Thymus (tissue), 11 donors: Measurements from ENCODE around the gene CACHD1. TPM values are rescaled to one million over a fixed set of nuclear protein-coding genes. Genes with fewer than 3 reads are reported as not detected.

Experiments used
- DNase-seq, 9 donors: peaks; one replicate each; pipeline ENCODE4 v3.0.0-alpha.2; 2013; ENCODE audit warnings: low spot score in 9 of 9, low read depth in 6 of 9, missing footprints in 1 of 9
- H3K27ac ChIP-seq, 2 donors: one replicate each; pipeline ENCODE4 v1.5.1; 2013; ENCODE audit warnings: control low read depth in 1 of 2, low read depth in 1 of 2, low read length in 1 of 2, mild to moderate bottlenecking in 1 of 2, moderate library complexity in 1 of 2
- H3K27me3 ChIP-seq, 2 donors: one replicate each; pipeline ENCODE4 v1.5.1; 2013; ENCODE audit warnings: low read length in 1 of 2; ENCODE audit not compliant: control insufficient read depth in 2 of 2, insufficient read depth in 1 of 2
- H3K36me3 ChIP-seq, 2 donors: one replicate each; pipeline ENCODE4 v1.5.1; 2013; ENCODE audit warnings: low read length in 1 of 2, mild to moderate bottlenecking in 1 of 2, moderate library complexity in 1 of 2; ENCODE audit not compliant: control insufficient read depth in 2 of 2, insufficient read depth in 2 of 2
- H3K4me1 ChIP-seq, 2 donors: one replicate each; pipeline ENCODE4 v1.5.1; 2013; ENCODE audit warnings: low read length in 2 of 2; ENCODE audit not compliant: control insufficient read depth in 2 of 2, insufficient read depth in 2 of 2
- H3K4me3 ChIP-seq, 2 donors: one replicate each; pipeline ENCODE4 v1.5.1; 2013; ENCODE audit warnings: low read length in 2 of 2, control low read depth in 1 of 2, mild to moderate bottlenecking in 1 of 2
- H3K9me3 ChIP-seq, 2 donors: one replicate each; pipeline ENCODE4 v1.5.1; 2013; ENCODE audit warnings: low read length in 1 of 2, mild to moderate bottlenecking in 1 of 2; ENCODE audit not compliant: control insufficient read depth in 2 of 2, insufficient read depth in 1 of 2
- WGBS: extraction: QIAGEN DNeasy Blood & Tissue Kit; methylation state at CpG from one replicate; pipeline ENCODE4 v1.1.7; 2013; 5-methylcytosine and 5-hydroxymethylcytosine counted together
- polyA plus RNA-seq: library from polyadenylated mRNA; stranded (reverse); fragments of 200-250 nt; gene quantifications from one replicate; pipeline ENCODE4 v1.2.3, GENCODE V29; 2013
- total RNA-seq: library from RNA; stranded (reverse); fragments of 120-200 nt; gene quantifications from one replicate; pipeline ENCODE4 v1.2.4, GENCODE V29; 2013
- donor health status: healthy.

CACHD1 gene
- total and polyA plus RNA-seq, 2 donors, result 4.6 to 12.9 TPM

DNA sequence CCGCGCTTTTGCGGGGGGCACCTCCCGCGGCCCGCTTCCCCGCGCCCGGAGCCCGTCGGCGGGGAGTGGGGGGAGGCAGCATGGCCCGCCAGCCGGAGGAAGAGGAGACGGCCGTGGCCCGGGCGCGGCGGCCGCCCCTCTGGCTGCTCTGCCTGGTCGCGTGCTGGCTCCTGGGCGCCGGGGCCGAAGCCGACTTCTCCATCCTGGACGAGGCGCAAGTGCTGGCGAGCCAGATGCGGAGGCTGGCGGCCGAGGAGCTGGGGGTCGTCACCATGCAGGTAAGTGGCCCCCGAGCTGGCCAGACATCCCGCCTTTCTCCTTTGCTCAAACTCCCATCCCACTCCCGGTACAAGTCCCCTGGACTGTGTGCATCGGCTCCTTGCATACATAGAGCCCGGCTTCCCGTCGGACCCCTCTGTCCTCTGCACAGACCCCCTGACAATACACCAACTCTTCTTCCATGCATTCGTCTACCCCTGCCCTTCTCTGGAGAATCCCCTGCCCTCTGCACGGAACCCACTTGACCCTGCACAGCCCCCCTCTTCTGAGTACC, 812 bp downstream of the CACHD1 start:
- Histone ChIP-seq H3K4me3 (peak overlapping the region; percentile 53 to 64), H3K27me3 (peaks cover 46 to 58% of the 10 kb centered on the region in 2 donors), H3K36me3 (no peaks in the 10 kb centered on the region), H3K9me3 (no peaks in the 10 kb centered on the region), H3K4me1 (peaks cover 5 to 12% of the 10 kb centered on the region in 2 donors), H3K27ac (peak overlapping the region in 1 of 2 donors; percentile 42)
- 1% methylated on average over 43 of the region's 43 CpGs for WGBS
- peak in 2 of 9 donors; percentile 3 to 10 for DNase-seq

DNA sequence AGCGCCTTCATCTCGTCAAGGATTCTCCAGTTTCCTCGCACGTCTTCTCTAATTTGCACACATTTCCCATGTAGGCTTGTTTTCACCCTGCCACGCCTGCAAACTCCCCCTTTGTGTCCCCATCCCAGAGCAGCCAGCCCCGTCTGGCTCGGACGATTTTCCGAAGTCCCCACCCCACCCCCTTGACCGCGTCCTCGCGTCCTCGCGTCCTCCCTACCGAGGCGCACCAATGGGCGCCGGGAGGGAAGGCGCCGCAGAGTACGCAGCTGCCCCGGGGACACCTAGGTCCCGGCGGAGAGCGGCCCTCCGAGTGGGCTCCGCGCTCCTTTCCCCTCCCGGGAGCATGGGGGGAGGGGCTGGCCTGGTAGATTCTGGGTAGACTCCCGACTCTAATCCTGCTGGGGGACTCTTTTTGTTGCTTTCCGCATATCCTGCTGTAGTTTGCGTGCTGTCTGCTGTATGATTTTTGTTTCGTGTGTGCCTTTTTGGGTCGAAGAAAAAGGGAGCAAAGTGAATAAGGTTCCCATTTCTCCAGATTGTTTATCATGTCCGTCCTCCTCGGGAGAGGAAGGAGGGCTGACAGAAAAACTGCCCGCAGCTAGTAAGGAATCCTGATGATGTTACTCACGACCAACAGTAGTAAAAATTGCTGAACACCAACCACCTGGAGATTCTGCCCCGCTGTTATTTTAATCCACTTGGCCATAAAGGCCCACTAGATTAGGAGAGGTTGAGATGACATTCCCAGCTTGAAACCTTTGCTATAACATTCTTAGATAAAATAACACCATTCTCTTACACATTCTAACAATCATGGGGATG, 1.5 kb downstream of the CACHD1 start:
- Histone ChIP-seq H3K4me3 (peak overlapping the region; percentile 53 to 64), H3K27me3 (peaks cover 46 to 58% of the 10 kb centered on the region in 2 donors), H3K4me1 (peaks cover 5 to 12% of the 10 kb centered on the region in 2 donors), H3K27ac (peak overlapping the region; percentile 18 to 39), H3K9me3 (no peaks in the 10 kb centered on the region), H3K36me3 (no peaks in the 10 kb centered on the region)
- WGBS, result 6% methylated on average over 40 of the region's 40 CpGs
- DNase-seq, result peak in 2 of 9 donors; percentile 2 to 30

GRCh38 chr1:64472040-64472376, 2.1 kb downstream of the CACHD1 start:
- 89% methylated on average over 9 of the region's 9 CpGs for WGBS

GRCh38 chr1:64472805-64473204, 2.9 kb downstream of the CACHD1 start:
- 97% methylated on average over 5 of the region's 5 CpGs for WGBS
- no peak overlapping the region for H3K27ac ChIP-seq
- H3K27me3 ChIP-seq, result peaks cover 43 to 51% of the 10 kb centered on the region in 2 donors
- no peak for DNase-seq
- no peaks in the 10 kb centered on the region for H3K36me3 ChIP-seq
- peaks cover 5 to 12% of the 10 kb centered on the region in 2 donors for H3K4me1 ChIP-seq
- no peaks in the 10 kb centered on the region for H3K9me3 ChIP-seq
- H3K4me3 ChIP-seq, result no peak overlapping the region

More at GRCh38 chr1:64472040-64472376, 2.1 kb downstream of the CACHD1 start:
- peaks cover 5 to 12% of the 10 kb centered on the region in 2 donors for H3K4me1 ChIP-seq
- H3K4me3 ChIP-seq, result peak overlapping the region; percentile 53 to 64
- H3K27ac ChIP-seq, result no peak overlapping the region
- H3K9me3 ChIP-seq, result no peaks in the 10 kb centered on the region
- no peak for DNase-seq
- peaks cover 46 to 58% of the 10 kb centered on the region in 2 donors for H3K27me3 ChIP-seq
- H3K36me3 ChIP-seq, result no peaks in the 10 kb centered on the region

DNA sequence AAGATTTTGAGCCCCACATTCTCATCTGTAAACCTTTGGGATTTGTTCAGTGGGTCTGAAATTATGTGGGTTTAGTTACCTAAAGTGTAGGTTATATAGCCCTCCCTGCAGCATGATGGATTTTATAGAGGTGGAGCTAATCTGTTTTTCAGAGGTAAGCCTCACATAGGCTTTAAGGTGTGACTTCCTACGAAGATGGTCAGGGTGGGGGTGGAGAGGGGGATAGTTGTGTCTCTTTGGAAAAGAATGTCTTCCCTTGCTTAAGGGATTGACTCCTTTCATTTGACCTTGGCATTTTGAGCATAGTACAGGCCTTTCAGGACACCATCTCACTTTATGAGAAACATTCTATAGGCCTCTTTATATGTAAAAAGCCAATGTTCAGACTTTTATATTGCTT, 3.4 kb downstream of the CACHD1 start:
- 94% methylated on average over 1 of the region's 1 CpG for WGBS
- DNase-seq, result no peak
- H3K4me1 ChIP-seq, result peaks cover 5 to 12% of the 10 kb centered on the region in 2 donors
- no peaks in the 10 kb centered on the region for H3K36me3 ChIP-seq
- H3K4me3 ChIP-seq, result no peak overlapping the region
- no peak overlapping the region for H3K27ac ChIP-seq
- peaks cover 38 to 45% of the 10 kb centered on the region in 2 donors for H3K27me3 ChIP-seq
- no peaks in the 10 kb centered on the region for H3K9me3 ChIP-seq

GRCh38 chr1:64474133-64474532, 4.2 kb downstream of the CACHD1 start:
- Histone ChIP-seq H3K4me1 (peaks cover 5 to 12% of the 10 kb centered on the region in 2 donors), H3K36me3 (no peaks in the 10 kb centered on the region), H3K27me3 (peaks cover 31 to 38% of the 10 kb centered on the region in 2 donors), H3K4me3 (no peak overlapping the region), H3K9me3 (no peaks in the 10 kb centered on the region), H3K27ac (no peak overlapping the region)
- no peak for DNase-seq
- WGBS, result 98% methylated on average over 2 of the region's 2 CpGs

DNA sequence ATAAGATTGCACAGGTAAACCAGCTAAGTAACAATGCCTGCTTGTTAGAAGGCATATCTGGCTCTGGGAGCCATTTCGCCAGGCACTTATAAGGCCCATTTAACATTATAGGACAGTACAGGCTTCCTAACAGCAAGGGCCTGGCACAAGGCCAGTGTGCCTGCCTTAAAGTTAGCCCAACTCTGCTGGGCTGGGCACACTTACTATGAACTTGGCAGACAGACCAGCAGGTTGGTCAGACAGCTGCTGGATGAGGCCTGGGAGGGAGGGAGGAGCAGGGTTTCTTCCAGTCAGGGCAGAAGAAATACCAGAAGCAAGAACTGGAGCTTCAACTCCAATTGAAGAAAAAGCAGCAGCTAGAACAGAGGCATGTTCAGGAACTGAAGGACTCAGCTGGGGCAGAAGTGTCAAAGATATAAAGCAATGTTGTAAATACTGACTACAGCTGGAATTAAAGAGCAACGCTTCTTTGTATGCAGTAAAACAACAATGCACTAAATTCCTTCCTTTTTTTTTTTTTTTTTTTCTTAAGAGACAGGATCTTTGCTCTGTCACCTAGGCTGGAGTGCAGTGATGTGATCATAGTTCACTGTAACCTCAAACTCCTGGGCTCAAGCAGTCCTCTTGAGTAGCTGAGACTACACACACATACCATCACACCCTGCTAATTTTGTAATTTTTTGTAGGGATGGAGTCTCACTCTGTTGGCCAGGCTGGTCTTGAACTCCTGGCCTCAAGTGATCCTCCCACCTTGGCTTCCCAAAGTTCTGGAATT, 4.9 kb downstream of the CACHD1 start:
- no peak overlapping the region for H3K27ac ChIP-seq
- peaks cover 5 to 8% of the 10 kb centered on the region in 2 donors for H3K4me1 ChIP-seq

DNA sequence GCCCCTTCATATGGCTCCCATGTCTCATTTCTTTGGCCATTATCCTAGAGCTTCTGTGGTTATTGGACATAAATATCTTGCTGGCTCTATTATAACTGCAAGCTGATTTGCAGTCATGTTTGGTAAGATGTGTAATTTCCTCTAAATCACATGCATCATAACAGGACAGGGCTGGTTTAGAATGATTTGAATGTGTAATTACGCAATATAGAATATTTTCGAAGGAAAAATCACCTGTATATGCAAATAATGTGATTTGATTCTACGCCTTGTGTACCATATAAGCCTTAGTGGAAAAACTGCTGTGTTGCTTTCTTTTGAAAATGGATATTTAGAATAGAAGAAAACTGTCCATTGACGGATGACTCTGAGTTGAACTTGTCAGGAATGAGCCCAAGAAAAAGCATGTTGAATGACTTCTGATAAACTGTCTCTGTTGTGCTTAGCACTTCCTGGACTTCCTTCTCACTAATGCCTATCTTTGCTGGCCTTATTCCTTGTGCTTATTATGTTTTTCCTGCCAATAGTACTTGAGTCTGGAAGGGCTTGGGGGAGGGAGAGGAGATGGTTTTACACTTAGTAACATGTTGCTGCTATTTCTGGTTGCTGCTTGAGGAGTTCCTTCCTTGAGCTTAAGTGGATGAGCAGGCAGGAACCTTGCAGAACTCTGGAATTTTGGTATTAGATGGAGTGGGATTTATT, 6.5 kb downstream of the CACHD1 start:
- Histone ChIP-seq H3K9me3 (no peaks in the 10 kb centered on the region), H3K27ac (no peak overlapping the region), H3K36me3 (no peaks in the 10 kb centered on the region), H3K27me3 (peaks cover 14 to 16% of the 10 kb centered on the region in 2 donors), H3K4me3 (no peak overlapping the region), H3K4me1 (peaks cover 0 to 2% of the 10 kb centered on the region in 2 donors)
- DNase-seq, result no peak
- 89% methylated on average over 4 of the region's 4 CpGs for WGBS

More for the DNA sequence above, 4.9 kb downstream of the CACHD1 start:
- WGBS, result 97% methylated on average over 2 of the region's 2 CpGs
- Histone ChIP-seq H3K36me3 (no peaks in the 10 kb centered on the region), H3K27me3 (peaks cover 27 to 30% of the 10 kb centered on the region in 2 donors), H3K9me3 (no peaks in the 10 kb centered on the region), H3K4me3 (no peak overlapping the region)
- no peak for DNase-seq
